HG02840 (cell line): Measurements from ENCODE around the gene PTGFR.

Experiments
- ATAC-seq: cut with Tn5 transposase; IDR thresholded peaks from one replicate; pipeline ENCODE4 v1.9.1; 2021; ENCODE audit warnings: mild to moderate bottlenecking, moderate library complexity, moderate number of reproducible peaks; ENCODE audit not compliant: unreplicated experiment, low FRiP score

Gene PTGFR, protein sequence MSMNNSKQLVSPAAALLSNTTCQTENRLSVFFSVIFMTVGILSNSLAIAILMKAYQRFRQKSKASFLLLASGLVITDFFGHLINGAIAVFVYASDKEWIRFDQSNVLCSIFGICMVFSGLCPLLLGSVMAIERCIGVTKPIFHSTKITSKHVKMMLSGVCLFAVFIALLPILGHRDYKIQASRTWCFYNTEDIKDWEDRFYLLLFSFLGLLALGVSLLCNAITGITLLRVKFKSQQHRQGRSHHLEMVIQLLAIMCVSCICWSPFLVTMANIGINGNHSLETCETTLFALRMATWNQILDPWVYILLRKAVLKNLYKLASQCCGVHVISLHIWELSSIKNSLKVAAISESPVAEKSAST

DNA sequence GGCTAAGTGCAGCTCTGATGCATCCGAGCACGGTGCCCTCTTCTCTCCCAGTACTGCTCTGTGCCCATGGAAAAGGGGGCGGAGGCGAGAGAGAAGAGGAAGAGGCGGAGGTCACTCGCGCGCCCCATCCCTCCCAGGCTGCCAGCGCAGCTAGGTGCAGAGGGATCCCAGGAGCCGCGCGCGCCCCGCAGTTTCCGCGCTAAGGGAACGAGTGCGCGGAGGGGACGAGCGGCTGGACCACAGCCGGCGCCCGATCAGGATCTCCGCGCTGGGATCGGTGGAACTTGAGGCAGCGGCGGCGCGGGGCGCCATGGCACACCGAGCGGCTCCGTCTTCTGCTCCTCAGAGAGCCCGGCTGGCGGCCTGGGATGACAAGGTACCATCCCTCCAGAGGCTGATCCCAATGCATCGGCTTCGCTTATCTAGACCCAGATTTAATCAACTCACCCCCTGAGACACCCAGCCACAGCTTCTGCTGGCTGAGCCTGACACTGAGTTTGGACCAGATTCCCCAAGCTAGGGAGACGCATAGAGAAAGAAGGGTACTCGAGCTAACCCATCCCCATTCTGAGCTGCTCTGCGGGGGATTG is at the start of gene PTGFR:
Gene PTGFR (plus strand): TSS at position 114 of the 590 bp plus-strand sequence. CDS start 1,770 bp downstream, outside the sequence.
- no peak for ATAC-seq

DNA sequence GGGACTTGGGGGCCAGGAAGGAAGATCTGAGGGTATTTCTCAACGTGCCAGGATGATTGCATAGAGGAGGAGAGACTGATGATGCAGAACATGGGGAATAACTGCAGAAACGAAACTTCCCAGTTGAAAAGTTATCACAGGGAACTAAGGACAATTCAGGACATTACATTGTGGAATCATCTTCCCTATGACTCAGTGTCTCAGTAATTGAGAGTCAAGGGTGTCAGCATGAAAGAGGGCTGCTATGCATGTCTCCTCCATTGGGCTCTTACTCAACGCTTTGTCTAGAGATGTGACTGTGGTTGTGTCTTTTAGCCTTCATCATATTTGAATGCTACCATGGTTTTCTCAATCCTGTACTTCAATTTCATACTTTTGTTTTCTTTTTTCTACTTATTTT is 48.9 kb upstream of the PTGFR start:
- ATAC-seq: no peak

DNA sequence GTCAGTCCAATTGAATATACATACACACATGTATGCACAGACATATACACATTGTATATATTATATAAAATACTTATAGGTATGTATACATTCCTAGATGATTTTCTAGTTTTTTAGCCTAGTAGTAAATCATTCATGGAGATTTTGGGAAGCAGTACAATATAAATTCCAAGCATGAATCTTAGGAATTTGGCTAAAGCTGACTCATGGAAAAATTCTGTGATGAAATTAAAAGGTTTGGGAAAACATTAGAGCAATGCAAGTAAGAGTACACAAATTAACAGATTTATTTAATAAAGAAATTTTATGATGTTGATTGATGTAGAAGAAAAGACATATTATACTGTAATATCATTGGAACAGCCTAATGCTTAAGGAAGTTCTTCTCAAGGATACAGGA is 43.7 kb upstream of the PTGFR start:
- ATAC-seq: no peak

DNA sequence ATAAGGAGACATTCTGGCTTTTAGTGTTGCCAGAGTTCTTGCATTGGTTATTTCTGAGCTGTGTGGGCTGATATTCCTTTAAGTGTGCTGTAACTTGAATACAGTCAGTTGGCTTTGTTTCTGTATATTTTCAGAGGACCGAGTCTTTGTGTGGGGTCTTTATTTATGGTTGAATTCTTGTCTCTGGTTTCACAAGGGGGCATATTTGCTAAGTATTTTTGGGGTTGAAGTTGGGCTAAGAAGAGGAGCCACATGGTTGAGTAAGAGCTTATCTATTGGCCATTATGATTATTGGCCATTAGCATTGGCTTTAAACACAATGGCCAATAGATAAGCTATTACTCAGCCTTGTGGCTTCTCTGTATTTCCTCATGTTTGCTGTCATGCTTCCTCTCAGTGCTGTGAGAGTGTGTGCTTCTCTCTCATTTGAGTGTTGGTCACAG is 26.3 kb upstream of the PTGFR start:
- no peak for ATAC-seq

DNA sequence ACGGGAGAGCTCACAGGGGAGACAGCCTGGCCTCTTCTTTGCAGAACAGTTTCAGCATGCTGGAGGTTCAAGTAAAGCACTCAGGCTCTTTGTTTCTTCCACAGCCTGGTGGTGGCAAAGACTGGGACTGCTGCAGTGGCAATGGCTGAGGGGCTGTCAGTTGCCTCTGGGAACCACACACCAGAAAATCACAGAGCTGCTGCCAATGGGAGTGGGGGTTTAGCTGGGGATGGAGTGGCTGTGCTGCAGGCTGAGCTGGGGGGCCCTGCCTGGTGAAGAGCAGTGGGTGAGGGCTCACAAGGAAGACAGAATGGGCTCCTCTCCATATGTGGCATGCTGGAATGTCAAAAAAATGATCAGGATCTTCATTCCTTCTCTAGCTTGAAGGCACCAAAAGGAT is 25.6 kb upstream of the PTGFR start:
- ATAC-seq: no peak

DNA sequence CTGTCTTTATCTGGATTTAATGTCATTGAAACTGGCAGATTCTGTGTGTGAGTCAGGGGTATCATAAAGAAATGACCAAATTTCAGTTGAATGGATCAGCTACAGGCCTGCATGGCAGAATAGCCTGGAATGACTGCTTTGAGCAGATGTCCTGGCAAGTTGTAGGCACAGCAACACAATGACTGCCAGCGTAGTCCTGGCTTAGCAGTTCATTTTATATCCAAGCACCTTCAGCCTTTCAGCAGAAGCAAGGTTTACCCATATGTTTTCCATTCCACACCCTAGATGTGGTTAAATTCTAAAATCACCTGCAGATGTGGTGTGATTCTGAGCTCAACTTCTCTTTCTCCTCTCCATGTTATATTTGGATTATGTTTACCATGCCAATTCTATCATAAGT is 22.3 kb upstream of the PTGFR start:
- ATAC-seq: no peak

DNA sequence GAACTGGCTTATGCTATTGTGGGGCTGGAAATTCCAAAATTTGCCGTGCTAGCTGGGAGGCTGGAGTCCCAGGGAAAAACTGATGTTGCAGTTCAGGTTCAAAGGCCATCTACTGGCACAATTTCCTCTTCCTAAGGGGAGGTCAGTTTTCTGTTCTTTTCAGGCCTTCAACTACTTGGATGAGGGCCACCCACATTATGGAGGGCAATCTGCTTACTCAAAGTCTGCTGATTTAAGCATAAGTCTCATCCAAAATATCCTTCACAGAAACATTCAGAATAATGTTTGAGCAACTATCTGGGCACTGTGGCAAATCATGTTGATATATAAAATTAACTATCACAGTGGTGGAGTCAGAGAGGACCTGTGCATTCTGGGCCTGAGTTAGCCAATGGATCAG is 21.2 kb upstream of the PTGFR start:
- no peak for ATAC-seq

DNA sequence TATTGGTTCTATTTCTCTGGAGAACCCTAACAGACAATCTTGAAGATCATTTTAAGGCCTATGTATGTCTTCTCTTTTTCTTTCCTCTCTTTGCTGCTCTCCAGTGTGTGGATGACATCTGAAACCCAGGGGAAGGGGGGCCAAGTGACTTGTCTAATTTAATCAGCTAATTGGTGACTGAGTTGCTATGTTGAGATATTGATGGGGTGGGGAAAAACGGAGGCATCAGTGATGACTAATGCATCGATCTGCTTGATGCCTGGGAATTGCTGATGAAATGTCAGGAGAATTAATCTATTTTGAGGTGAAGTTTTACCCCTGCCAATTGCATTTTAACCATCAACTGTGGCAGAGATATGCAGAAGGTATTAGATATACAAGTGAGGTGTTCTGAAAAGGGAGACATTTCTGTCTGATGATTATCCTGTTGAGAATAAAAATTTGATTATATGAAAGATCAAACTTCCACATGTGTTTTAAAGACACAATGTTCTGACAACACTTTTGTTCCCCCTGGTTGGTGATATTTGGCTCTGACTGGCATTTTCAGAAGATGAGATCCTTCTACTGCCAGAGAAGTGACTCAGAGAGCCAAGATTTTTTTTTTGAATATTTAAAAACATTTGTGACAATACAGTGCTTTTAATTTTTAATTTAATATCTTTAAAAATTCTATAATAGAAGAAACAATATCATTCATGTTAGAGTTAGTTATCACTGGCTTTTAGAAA is 18.7 kb upstream of the PTGFR start:
- no peak for ATAC-seq

DNA sequence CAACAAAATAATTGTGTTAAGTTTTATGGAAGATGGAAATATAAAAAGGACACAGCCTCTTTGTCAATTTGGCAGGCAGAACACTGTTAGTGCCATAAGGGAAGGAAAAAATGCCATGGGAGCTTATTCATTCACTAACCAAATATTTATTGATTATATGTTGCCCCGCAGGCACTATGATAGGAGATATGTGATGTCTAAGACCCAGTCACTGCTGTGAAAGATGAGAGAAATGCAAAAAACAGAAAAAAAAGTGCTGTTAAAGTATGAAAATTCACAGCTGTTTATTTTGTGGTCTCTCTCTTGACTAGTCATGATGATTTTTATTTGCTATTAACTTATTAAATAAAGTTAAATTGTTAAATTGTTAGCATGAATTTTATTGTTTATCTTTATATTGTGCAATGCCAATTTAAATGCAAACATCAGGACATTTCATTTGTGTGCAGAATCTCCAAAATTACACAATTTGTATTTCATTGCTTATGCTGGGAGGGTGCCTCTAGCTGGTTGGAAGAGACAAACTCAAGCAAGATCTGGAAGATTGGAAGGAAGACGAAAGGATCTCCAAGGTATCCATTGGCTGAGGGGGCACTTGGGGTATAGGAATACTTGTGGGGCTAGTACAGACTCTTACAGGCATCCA is 17.8 kb upstream of the PTGFR start:
- ATAC-seq: no peak

DNA sequence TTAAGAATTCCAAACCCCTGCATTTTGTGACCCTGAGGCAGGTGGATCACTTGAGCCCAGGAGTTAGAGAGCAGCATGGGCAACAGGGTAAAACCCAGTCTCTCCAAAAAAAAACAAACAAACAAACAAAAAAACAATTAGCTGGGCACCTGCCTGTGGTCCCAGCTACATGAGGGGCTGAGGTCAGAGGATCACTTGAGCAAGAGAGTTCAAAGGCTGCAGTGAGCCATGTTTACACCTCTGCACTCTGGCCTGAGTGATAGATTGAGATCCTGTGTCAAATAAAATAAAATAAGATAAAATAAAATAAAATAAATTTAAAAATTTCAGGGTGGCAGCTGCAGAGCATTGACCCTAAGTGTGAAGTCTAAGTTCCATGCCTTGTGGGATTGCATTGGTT is 16.7 kb upstream of the PTGFR start:
- no peak for ATAC-seq

DNA sequence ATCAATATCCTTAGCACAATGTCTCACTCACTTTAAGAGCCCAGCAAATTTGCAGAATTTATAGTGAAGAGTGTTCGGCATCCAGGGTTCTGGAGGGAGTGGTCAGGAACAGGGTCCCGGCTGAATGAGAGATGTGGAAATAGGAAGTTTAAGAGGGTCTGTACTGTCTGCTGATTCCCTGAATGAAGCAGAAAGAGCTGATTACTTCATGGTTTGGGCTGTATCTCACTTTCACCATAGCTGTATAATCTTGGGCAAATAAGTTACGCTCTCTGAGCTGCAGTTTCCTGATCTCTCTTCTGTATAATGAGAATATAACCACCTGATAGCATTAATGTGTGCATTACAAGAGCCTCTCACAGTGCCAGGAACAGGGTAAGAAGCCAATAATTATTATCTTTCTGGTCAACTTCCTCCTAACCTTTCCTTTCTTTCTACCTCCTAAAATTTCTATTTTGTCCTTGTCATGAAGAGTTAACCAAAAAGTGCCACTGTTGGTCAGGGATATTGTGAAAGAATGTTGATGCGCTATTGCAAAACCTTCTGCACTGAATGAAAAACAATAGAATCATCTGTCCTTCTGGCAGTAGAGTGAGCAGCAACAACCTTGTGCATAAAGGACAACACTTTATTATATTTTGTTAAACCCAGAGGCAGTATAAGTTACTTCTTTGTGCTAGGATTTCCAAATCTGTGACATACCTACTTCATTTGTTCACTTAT is 14.7 kb upstream of the PTGFR start:
- no peak for ATAC-seq

DNA sequence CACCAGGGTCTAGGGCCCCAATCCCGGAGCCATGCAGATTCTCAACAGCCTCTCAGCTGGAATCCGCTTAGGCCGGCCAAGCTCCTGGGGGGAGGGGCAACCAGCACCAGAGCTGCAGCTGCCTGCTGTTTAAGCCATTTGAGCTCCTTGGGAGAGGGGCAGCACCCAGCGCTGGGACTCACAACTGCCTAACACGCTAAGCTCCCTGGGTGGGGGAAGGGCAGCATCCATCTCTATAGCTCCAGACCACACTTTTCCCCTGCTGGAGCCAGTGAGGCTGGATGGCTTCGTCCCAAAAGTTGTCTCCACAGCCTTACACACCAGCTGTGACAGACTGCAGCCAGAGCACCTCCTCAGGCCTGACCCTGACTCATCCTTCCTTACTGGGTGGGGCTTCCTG is 6.9 kb upstream of the PTGFR start:
- ATAC-seq: no peak

DNA sequence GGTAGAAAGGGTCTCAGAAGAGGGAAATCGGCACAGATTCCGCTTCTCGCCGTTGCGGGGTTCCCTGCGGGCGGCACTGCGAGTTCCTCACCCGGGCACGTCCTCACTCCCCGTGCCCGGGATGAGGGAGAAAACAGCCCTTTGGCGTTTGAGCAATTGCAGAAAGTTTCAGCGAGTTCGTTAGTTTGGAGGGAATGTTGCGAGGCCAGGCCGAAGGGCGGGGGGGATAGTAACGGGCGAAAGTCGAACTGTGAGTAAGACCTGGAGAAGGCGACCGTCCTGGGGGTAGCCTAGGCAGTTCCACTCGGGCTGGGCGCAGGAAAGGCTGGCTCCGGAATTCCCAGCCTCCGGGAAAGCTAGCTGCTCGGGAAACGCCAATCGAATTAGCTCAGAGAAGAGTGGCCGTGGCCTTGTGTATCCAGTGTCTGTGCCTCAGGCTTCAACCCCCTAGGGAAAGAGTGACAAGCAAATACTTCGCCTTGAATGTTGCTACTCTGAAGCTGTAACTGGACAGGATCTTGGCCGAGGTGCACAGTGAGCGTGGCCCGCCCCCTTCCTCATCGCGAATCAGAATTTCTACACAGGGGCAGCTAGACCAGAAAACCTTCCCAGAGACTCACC is 787 bp downstream of the PTGFR start:
- ATAC-seq: no peak

DNA sequence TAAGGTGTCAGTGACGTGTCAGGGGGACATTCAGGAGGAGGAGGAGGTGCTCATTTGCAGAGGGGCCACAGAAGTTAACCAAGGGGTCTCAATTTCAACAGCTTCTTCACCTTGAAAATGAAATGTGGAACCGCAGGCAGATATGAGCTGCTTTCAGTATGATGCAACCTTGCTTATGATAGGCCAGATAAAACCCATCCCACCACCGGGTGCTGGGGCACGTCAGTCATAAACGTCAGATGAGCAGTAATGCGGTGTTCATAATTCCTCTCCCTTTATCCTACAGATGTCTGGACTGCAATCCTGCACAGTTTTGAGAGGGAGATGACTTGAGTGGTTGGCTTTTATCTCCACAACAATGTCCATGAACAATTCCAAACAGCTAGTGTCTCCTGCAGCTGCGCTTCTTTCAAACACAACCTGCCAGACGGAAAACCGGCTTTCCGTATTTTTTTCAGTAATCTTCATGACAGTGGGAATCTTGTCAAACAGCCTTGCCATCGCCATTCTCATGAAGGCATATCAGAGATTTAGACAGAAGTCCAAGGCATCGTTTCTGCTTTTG is 1.7 kb downstream of the PTGFR start:
- ATAC-seq: no peak

DNA sequence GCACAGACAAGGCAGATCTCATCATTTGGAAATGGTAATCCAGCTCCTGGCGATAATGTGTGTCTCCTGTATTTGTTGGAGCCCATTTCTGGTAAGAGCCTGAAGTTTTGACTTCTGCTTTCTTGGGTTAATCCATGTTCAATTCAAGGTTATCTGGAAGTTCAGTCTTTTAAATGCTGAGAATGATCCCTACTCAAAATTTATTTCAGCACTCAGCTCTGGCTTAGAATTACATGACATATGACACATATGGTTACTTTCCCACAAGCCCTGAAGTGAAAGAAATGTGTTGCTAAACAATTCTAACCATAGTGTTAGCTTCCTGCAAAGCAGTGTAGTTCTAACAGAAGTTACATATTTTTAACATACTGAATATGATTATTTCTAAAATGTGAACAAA is 2.7 kb downstream of the PTGFR start:
- no peak for ATAC-seq

DNA sequence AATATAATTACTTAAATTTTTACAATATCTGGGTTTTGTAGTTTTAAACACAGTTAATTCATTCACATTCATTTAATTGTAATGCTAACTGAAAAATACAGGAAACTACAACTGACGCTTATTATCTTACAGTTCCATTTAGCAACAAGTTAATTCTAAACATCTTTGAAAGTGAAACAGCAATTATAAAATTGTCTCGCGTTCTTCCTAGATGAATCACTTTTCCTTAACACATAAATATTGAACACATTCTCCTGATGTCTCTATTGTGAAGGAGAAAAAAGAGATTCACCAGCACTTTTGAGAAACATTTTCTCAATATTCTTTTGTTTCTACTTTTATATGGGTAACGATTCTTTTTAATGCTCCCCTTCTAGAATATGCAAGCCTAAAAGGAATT is 6.4 kb downstream of the PTGFR start:
- no peak for ATAC-seq

DNA sequence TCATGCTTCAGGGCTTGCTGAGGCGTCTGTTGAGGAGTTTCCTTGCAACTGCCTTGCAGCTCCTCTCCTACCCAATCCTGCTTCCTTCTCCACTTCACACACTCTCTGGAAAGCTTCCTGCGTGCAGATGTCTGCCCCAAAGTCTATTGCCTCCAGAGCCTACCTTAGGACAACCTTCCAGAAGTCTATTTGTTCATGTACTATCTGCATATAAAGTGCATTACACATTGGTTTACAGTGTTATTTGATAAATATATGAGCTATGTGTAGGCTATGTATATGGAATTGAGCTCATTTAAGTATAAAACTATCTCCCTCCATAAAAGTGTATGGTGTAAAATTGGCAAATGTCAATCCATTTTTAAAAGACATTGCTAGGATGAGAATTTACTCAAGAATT is 9.8 kb downstream of the PTGFR start:
- no peak for ATAC-seq

DNA sequence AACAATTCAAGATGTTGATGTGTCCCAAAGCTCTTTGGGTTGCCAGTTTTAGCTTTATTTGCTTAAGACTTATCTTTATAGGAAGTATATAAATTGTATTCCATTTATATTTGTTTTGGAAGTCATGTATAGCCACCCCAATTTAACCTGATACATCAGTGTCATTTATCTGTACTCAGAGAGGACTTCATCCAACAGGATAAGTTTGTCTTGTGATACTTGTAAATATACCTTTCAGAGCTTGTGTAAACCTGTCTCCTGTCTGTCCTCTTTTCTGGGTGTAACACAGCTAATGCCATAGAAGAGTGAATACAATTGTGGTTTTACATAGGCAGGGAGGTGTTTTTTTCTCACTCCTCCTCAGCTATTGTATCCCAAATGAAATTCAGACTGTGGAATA is 10.4 kb downstream of the PTGFR start:
- ATAC-seq: no peak

DNA sequence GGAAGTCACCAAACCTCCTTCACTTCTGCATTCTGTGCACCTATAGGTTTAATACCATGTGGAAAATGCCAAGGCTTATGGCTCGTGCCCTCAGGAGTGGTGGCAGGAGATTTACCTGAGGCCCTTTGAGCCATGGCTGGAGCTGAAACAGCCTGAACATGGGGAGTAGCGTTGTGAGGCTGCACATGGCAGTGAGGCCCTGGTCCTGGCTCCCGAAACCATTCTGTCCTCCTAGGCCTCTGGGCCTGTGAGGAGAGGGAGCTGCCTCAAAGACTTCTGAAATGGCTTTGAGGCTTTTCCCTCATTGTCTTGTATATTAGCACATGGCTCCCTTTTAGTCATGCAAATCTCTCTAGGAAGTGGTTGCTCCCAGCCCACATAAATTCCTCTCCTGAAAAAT is 20.6 kb downstream of the PTGFR start:
- no peak for ATAC-seq

DNA sequence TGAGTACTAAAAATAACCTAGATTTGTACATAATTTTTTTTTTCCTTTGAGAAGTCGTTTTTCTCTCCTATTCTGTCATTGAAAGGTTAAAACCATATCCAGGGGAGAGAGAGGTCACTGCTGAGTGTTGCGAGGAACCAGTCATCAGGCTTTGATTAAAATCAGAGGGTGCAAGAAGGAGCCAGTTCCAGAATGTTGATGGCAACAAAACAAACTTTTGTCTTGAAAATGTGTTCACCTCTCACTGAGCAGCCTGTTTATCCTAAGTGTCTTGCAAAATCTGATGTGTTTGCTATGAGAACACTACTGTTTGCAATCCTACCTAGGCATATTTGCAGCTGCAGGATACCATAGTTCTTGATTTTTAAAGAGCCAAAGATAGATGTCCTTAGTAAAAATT is 25.9 kb downstream of the PTGFR start:
- ATAC-seq: no peak
